ENCODE measurements around the gene KRT77. TPM values are rescaled to one million over a fixed set of nuclear protein-coding genes. Genes with fewer than 3 reads are reported as not detected.

Gene KRT77
- total and polyA plus RNA-seq, 2 experiments from 2014 or later: not detected

GRCh38 chr12:52680363-52680762 is 23.0 kb downstream of the KRT77 start, which contains the start of gene KRT1 (continued):
- no peak for TF ChIP-seq ZNF462 (CRISPR knock-in tag; IDR thresholded peaks at IDR 0.05)
- no peak for TF ChIP-seq ZNF331 (CRISPR knock-in tag; IDR thresholded peaks at IDR 0.05; ENCODE audit: low read depth)
- no peak for TF ChIP-seq CTCF (conservative IDR thresholded peaks at IDR 0.05; ENCODE audit: low read depth in 2 of 2)
- no peak for TF ChIP-seq EZH2 (IDR thresholded peaks at IDR 0.05; ENCODE audit: low read depth, unreplicated experiment)
- no peak for TF ChIP-seq POLR2AphosphoS5 (IDR thresholded peaks at IDR 0.05; ENCODE audit: low read depth)
- TF ChIP-seq EZH2phosphoT487 (IDR thresholded peaks at IDR 0.05; ENCODE audit: unreplicated experiment): no peak

- H3K27me3 Mint-ChIP-seq (ENCODE audit: insufficient read depth, low read depth, poor library complexity): no peaks in the 10 kb centered on the region
- no peaks in the 10 kb centered on the region for H3K79me2 ChIP-seq (replicated peaks; ENCODE audit: insufficient read depth)
- H3K4me3 ChIP-seq: no peak overlapping the region
- no peak overlapping the region for H3K4me3 Mint-ChIP-seq
- H3K27ac Mint-ChIP-seq: no peak overlapping the region
- no peak overlapping the region for H3K27ac ChIP-seq (ENCODE audit: low read depth)
- H2AFZ ChIP-seq: no peak overlapping the region
- H3K36me3 ChIP-seq (ENCODE audit: insufficient read depth): no peaks in the 10 kb centered on the region
- no peaks in the 10 kb centered on the region for H3K27me3 ChIP-seq (ENCODE audit: insufficient read depth)
- H3K4me2 ChIP-seq: no peak overlapping the region
- no peak for ATAC-seq
- no peaks in the 10 kb centered on the region for H3K4me1 ChIP-seq (ENCODE audit: insufficient read depth)
- no peaks in the 10 kb centered on the region; the same call in 2 of the 3 replicates for H3K4me1 Mint-ChIP-seq
- DNase-seq (ENCODE audit: low spot score): no peak
- no peaks in the 10 kb centered on the region for H3K36me3 Mint-ChIP-seq (ENCODE audit: low read depth)
- H3K9me3 Mint-ChIP-seq: no peaks in the 10 kb centered on the region
- H3F3A ChIP-seq (replicated peaks; ENCODE audit: low read depth): no peaks in the 10 kb centered on the region
- H3K9me2 ChIP-seq (ENCODE audit: insufficient read depth): peaks cover 9% of the 10 kb centered on the region; the same call in 1 of the 2 replicates
- no peaks in the 10 kb centered on the region for H4K20me1 ChIP-seq (replicated peaks; ENCODE audit: insufficient read depth)
- no peak for TF ChIP-seq NANOG (IDR thresholded peaks at IDR 0.05; ENCODE audit: borderline replicate concordance)
- no peak for TF ChIP-seq EZH2 (IDR thresholded peaks at IDR 0.05; ENCODE audit: low read depth, unreplicated experiment)
- no peak for TF ChIP-seq ZNF462 (CRISPR knock-in tag; IDR thresholded peaks at IDR 0.05)
Measured at GRCh38 chr12:52679875-52680274, 23.4 kb downstream of the KRT77 start.

Data from GM23338 (cell line).